H1 (cell line): ENCODE results near the gene CHCHD1.

ENCODE experiments used
- ASH2L ChIP-seq: fragments of 200-600, 300-600 bp; sonication (generic); IDR thresholded peaks from one replicate; pipeline ENCODE4 v1.7.1; 2017; ENCODE audit warnings: low read length
- BACH1 ChIP-seq: IDR thresholded peaks from 2 replicates; pipeline ENCODE4 v1.6.1; 2012; ENCODE audit warnings: low read length, improper control_type of control experiment
- EP300 ChIP-seq, 2 experiments: IDR thresholded peaks; 1 replicate in 1 of 2; 2 replicates in 1 of 2; pipeline ENCODE4 v1.6.1; 2011 to 2012; ENCODE audit warnings: low read depth in 2 of 2, low read length in 2 of 2, mild to moderate bottlenecking in 2 of 2, borderline replicate concordance in 1 of 2, inconsistent platforms in 1 of 2, moderate library complexity in 1 of 2
- EZH2 ChIP-seq: fragments of 200-600 bp; sonication (generic); IDR thresholded peaks from 2 replicates; pipeline ENCODE4 v1.7.1; 2012; ENCODE audit warnings: low read depth, mild to moderate bottlenecking, moderate library complexity, low read length, inconsistent platforms; ENCODE audit not compliant: severe bottlenecking
- HDAC6 ChIP-seq: IDR thresholded peaks from one replicate; pipeline ENCODE4 v1.7.1; 2012; ENCODE audit warnings: low read depth, mild to moderate bottlenecking, inconsistent platforms, low read length, moderate library complexity
- NRF1 ChIP-seq: IDR thresholded peaks from 2 replicates; pipeline ENCODE4 v1.6.1; 2011; ENCODE audit warnings: mild to moderate bottlenecking, low read depth, low read length, improper control_type of control experiment
- POLR2A ChIP-seq, 2 experiments: IDR thresholded peaks; 1 replicate in 1 of 2; 2 replicates in 1 of 2; pipeline ENCODE4 v1.6.1; 2011; ENCODE audit warnings: low read depth in 2 of 2, low read length in 2 of 2, mild to moderate bottlenecking in 2 of 2; ENCODE audit errors: control extremely low read depth in 1 of 2
- RAD21 ChIP-seq, 2 experiments: IDR thresholded peaks in 1 of 2; conservative IDR thresholded peaks in 1 of 2; 2 replicates each; pipeline ENCODE4 v1.6.1; 2011; ENCODE audit warnings: low read depth in 2 of 2, low read length in 2 of 2, improper control_type of control experiment in 1 of 2, inconsistent platforms in 1 of 2, mild to moderate bottlenecking in 1 of 2, moderate library complexity in 1 of 2
- RNF2 ChIP-seq: fragments of 200-900, 300-1000 bp; sonication (generic); IDR thresholded peaks from 2 replicates; pipeline ENCODE4 v1.7.1; 2016; ENCODE audit warnings: borderline replicate concordance, low read depth, mild to moderate bottlenecking, antibody characterized with exemption, low read length; ENCODE audit not compliant: poor library complexity, severe bottlenecking; ENCODE audit errors: missing control alignments
- TF ChIP-seq, protein P1 (sequence below): IDR thresholded peaks from 2 replicates; pipeline ENCODE4 v1.6.1; 2012; ENCODE audit warnings: inconsistent platforms
- TF ChIP-seq, protein P2 (sequence below), 3 experiments: IDR thresholded peaks; 1 replicate in 2 of 3; 2 replicates in 1 of 3; pipeline versions ENCODE4 v1.5.1 to v1.6.1; 2011; ENCODE audit warnings: low read length in 3 of 3, mild to moderate bottlenecking in 3 of 3, inconsistent platforms in 2 of 3, low read depth in 1 of 3, moderate library complexity in 1 of 3; ENCODE audit not compliant: insufficient read depth in 1 of 3; ENCODE audit errors: control extremely low read depth in 1 of 3

DNA sequence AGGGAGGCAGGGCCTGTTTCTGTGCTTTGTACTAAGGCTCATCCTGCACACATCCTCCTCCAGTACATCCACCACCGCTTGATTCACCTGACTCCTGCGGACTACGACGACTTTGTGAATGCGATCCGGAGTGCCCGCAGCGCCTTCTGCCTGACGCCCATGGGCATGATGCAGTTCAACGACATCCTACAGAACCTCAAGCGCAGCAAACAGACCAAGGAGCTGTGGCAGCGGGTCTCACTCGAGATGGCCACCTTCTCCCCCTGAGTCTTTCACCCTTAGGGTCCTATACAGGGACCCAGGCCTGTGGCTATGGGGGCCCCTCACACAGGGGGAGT, 19.4 kb downstream of the CHCHD1 start:
- no peak for TF ChIP-seq POLR2A (IDR thresholded peaks at IDR 0.05; ENCODE audit: control extremely low read depth in 1 of 2, low read depth in 2 of 2, low read length in 2 of 2)
- TF ChIP-seq, protein P1, sequence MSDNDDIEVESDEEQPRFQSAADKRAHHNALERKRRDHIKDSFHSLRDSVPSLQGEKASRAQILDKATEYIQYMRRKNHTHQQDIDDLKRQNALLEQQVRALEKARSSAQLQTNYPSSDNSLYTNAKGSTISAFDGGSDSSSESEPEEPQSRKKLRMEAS = no peak
- no peak for TF ChIP-seq RAD21 (IDR thresholded peaks at IDR 0.05 in 1 of 2, conservative IDR thresholded peaks at IDR 0.05 in 1 of 2; ENCODE audit: low read depth in 2 of 2, low read length in 2 of 2)
- no peak for TF ChIP-seq EP300 (IDR thresholded peaks at IDR 0.05; ENCODE audit: borderline replicate concordance in 1 of 2, low read depth in 2 of 2, low read length in 2 of 2)
- TF ChIP-seq ASH2L = no peak
- no peak for TF ChIP-seq BACH1
- TF ChIP-seq, protein P2, sequence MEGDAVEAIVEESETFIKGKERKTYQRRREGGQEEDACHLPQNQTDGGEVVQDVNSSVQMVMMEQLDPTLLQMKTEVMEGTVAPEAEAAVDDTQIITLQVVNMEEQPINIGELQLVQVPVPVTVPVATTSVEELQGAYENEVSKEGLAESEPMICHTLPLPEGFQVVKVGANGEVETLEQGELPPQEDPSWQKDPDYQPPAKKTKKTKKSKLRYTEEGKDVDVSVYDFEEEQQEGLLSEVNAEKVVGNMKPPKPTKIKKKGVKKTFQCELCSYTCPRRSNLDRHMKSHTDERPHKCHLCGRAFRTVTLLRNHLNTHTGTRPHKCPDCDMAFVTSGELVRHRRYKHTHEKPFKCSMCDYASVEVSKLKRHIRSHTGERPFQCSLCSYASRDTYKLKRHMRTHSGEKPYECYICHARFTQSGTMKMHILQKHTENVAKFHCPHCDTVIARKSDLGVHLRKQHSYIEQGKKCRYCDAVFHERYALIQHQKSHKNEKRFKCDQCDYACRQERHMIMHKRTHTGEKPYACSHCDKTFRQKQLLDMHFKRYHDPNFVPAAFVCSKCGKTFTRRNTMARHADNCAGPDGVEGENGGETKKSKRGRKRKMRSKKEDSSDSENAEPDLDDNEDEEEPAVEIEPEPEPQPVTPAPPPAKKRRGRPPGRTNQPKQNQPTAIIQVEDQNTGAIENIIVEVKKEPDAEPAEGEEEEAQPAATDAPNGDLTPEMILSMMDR (IDR thresholded peaks at IDR 0.05; ENCODE audit: control extremely low read depth in 1 of 3, insufficient read depth in 1 of 3, low read depth in 1 of 3, low read length in 3 of 3) = no peak
- TF ChIP-seq RNF2 = no peak
- TF ChIP-seq HDAC6 = no peak
- no peak for TF ChIP-seq NRF1
- no peak for TF ChIP-seq EZH2
